Measurements from ENCODE around the gene AMZ1. TPM values are rescaled to one million over a fixed set of nuclear protein-coding genes. Genes with fewer than 3 reads are reported as not detected.

The AMZ1 gene
- total RNA-seq, 1 experiment from 2014 or later, result 0.74 TPM

DNA sequence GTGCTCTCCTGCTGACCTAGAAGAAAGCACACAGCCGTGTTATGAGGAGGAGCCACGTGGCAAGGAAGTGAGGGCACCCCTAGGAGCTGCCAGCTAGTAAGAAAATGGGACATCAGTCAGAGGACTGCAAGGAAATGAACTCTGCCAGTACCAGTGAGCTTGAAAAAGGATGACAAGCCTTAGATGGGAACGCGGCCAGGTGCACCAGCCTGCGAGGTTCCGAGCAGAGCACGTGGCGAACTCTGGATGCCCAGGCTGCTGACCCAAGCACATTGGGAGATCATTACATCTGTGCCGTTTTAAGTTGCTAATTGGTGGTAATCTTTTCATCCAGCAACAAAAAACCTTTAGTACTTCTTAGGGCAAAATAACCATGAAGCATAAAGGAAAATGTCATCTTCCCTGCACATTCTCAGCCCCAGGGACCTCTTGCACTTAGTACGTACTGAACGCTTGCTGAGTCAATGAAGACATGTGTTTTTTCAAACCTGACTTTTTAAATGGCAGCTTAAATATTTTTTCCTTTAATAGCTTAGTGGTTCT is 69.4 kb downstream of the AMZ1 start:
- Histone ChIP-seq H3K27me3 (ENCODE audit: insufficient read depth, low read length) (no peaks in the 10 kb centered on the region), H4K91ac (ENCODE audit: insufficient read length, low read depth, low read length) (no peak overlapping the region), H4K5ac (ENCODE audit: insufficient read length, low read depth, low read length) (no peak overlapping the region), H3K14ac (ENCODE audit: insufficient read depth, low read length) (no peak overlapping the region), H4K8ac (replicated peaks; ENCODE audit: insufficient read length, low read depth, low read length) (no peak overlapping the region), H3K56ac (ENCODE audit: insufficient read length, low read depth, low read length) (no peak overlapping the region), H3K4me1 (ENCODE audit: insufficient read depth, low read length) (0 out of 2 replicates have a peak, but pooled peaks cover 2% of the 10 kb centered on the region), H2BK120ac (ENCODE audit: low read depth, low read length, poor library complexity, severe bottlenecking) (no peak overlapping the region), H2BK5ac (ENCODE audit: insufficient read length, low read length) (no peak overlapping the region), H2BK20ac (ENCODE audit: low read depth, low read length, poor library complexity, severe bottlenecking) (no peak overlapping the region), H3K9ac (ENCODE audit: extremely low read depth, insufficient read length, low read length) (no peak overlapping the region), H3K79me2 (ENCODE audit: insufficient read depth, low read length) (peaks cover 8% of the 10 kb centered on the region; the same call in 1 of the 2 replicates), H2AFZ (ENCODE audit: low read length) (no peak overlapping the region), H3K79me1 (ENCODE audit: insufficient read depth, low read depth, low read length, poor library complexity, severe bottlenecking) (peaks cover 5% of the 10 kb centered on the region), H3K23ac (ENCODE audit: insufficient read length, low read depth, low read length) (no peak overlapping the region), H2BK12ac (ENCODE audit: insufficient read length, low read depth, low read length) (no peak overlapping the region), H3K4ac (ENCODE audit: low read depth, low read length) (no peak overlapping the region), H3K18ac (ENCODE audit: insufficient read length, low read depth, low read length) (no peak overlapping the region), H3K23me2 (ENCODE audit: insufficient read length, low read depth, low read length, poor library complexity, severe bottlenecking) (no peaks in the 10 kb centered on the region), H2AK5ac (ENCODE audit: insufficient read length, low read length) (no peak overlapping the region), H3K9me3 (ENCODE audit: control insufficient read depth, low read depth, low read length) (no peaks in the 10 kb centered on the region), H3K4me2 (ENCODE audit: insufficient read depth, insufficient read length, low read length) (no peak overlapping the region), H3T11ph (ENCODE audit: low read length) (no peak overlapping the region), H4K20me1 (ENCODE audit: control insufficient read depth, insufficient read depth, insufficient read length) (no peaks in the 10 kb centered on the region), H2BK15ac (ENCODE audit: low read depth, low read length) (no peak overlapping the region), H3K27ac (ENCODE audit: insufficient read length, low read depth, low read length) (no peak overlapping the region)
- TF ChIP-seq, protein P1, sequence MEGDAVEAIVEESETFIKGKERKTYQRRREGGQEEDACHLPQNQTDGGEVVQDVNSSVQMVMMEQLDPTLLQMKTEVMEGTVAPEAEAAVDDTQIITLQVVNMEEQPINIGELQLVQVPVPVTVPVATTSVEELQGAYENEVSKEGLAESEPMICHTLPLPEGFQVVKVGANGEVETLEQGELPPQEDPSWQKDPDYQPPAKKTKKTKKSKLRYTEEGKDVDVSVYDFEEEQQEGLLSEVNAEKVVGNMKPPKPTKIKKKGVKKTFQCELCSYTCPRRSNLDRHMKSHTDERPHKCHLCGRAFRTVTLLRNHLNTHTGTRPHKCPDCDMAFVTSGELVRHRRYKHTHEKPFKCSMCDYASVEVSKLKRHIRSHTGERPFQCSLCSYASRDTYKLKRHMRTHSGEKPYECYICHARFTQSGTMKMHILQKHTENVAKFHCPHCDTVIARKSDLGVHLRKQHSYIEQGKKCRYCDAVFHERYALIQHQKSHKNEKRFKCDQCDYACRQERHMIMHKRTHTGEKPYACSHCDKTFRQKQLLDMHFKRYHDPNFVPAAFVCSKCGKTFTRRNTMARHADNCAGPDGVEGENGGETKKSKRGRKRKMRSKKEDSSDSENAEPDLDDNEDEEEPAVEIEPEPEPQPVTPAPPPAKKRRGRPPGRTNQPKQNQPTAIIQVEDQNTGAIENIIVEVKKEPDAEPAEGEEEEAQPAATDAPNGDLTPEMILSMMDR (conservative IDR thresholded peaks at IDR 0.05), result no peak
- Mint-ChIP-seq H3K4me1 (peaks cover 32 to 35% of the 10 kb centered on the region in 2 experiments), H3K4me3 (no peak overlapping the region), H3K36me3 (ENCODE audit: insufficient read depth in 1 of 3, low read depth in 3 of 3) (peaks cover 20 to 38% (median 25%) of the 10 kb centered on the region in 3 experiments), H3K9me3 (no peaks in the 10 kb centered on the region), H3K27me3 (ENCODE audit: low read depth) (peaks cover 2% of the 10 kb centered on the region; the same call in 1 of the 2 replicates), H3K27ac (peak overlapping the region; percentile 75 to 92 (median 80); a peak in 5 of 7 replicates)
- no CpG with 5 or more reads among the region's 11 CpGs for WGBS (ENCODE audit: extremely low coverage, insufficient read length, low lambda C conversion rate)
- DNase-seq, result no peak

Data from H9 (cell line).